ENCODE results near the gene NR3C2.

Gene NR3C2

DNA sequence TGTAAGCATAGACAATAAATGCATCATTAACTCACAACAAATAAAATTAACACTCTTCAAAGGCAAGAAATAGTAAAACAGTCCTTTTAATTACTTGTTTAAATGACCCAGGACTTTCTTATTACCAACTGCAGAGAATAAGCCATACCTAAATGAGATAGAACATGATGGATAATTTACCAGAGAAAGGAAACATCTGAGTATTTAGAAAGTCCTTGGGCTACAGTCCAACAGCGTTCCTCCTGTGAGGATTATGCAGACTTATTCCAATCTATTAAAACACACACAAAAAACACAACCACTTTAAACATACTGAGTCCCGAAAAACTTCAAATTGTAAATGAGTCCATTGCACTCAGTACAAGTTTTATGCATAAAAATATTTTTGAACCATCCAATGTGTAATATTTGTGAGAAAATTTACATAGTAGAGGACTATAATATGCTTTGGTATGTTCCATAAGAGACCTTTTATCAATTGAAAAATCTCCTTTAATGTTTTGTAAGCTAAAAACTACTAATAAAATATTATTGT is 129.2 kb downstream of the NR3C2 start:
- DNase-seq (ENCODE audit: low read depth in 2 of 2): no peak

DNA sequence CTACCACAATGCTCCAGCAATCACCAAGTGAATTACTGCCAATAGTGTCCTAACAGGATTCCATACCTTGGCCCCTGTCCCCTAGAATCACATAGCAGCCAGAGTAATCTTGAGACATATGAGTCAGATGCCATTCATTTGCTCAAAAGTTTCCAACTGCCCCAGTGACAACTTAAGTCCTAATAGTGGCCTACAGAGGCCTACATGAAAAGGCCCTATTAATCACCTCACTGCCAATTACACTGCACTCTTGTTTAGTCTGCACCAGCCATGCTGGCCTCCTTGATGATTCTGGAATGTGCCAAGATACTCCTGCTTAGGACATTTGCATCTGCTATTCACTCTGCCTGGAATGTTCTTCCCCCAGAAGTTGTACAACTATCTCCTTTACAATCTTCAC is 130.7 kb downstream of the NR3C2 start:
- no peak for DNase-seq (ENCODE audit: low read depth in 2 of 2)

DNA sequence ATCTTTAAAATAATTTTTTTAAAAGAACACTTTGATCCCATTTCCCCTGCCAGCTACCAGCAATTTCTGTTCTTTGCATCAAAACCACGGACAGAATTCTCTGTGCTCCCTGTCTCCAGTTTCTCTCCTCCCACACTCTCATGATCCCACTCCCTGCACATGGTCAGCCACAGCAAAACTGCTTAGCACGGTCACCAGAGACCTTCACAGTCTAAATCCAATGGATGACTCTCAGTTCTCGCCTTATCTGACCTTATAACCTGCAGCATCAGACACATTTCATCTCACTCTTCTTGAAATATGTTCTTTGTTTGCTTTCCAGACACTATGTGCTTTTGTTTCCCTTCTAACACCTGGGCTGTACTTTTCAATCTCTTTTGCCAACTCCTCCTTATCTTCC is 131.5 kb downstream of the NR3C2 start:
- no peak for DNase-seq (ENCODE audit: low read depth in 2 of 2)

DNA sequence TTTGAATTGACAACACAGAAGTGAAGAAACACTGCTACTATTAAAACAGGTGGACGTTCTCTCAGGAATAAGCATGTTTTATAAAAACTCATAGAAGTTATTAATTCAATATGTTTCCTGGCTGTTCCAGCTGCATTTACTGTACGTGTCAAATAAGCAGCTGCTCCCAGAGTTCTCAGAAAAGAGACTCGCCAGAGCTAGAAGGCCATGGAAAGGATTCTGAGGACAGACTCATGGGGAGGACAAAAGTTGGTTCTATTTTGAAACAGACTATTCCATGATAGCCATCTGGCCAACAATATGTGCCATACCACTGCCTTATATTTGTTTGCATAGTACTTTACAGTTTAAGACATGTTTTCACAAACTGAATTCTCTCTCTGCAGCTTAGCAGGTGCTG is 136.5 kb downstream of the NR3C2 start:
- no peak for DNase-seq (ENCODE audit: low read depth in 2 of 2)

DNA sequence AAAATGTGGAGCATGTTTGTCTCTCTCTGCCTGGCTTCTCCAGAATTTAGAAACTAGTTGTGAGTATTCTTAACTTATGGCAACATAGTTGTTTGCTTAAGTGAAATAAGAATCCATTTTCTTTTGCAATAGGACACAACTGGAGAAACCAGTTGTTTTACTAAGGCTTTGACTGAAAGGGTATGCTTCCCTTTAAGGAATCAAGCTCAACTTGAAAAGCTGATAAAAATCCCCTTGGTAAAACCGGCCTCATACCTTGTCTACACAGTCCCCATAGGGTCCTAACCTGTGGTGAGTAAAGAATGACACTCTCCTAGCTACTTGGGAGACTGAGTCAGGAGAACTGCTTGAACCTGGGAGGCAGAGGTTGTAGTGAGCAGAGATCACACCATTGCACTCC is 139.8 kb downstream of the NR3C2 start:
- no peak for DNase-seq (ENCODE audit: low read depth in 2 of 2)

DNA sequence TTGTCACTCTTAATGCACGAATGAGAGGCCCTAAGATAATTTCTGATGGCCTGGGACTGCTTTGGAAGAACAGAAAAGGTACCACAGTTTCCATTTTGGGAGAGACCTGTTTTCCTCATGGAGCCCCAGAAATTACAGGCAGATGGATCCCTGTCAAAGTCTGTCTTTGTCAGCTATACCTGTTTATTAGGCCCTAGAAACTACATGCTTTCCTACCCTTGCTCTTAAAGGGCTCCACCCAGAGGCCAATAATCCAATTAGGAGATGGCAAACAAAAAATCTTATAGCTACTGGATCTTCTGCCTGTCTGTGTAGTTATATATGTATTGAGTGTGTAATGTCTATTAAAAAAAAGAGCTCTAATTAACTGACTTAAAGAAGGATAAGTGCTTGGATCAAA is 141.3 kb downstream of the NR3C2 start:
- DNase-seq (ENCODE audit: low read depth in 2 of 2): no peak

DNA sequence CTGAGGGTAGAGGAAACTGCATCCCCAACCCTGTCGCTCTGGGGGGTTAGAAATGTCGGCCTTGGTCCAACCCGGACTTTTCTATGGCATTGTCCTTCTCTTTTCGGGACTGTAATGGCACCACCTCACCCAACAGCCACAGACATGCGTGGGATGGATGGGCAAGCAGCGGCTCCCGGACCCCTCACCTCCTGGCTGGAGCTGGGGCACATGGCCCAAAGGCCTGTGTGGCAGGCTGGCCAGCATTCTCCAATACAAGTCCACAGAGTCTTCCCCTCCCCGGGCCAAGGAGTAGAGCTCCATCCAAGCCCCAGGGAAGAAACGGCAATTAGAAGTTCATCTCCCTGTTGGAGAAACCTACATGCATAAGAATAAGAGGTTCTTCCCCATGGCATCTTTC is 142.9 kb downstream of the NR3C2 start:
- DNase-seq (ENCODE audit: low read depth in 2 of 2): no peak

DNA sequence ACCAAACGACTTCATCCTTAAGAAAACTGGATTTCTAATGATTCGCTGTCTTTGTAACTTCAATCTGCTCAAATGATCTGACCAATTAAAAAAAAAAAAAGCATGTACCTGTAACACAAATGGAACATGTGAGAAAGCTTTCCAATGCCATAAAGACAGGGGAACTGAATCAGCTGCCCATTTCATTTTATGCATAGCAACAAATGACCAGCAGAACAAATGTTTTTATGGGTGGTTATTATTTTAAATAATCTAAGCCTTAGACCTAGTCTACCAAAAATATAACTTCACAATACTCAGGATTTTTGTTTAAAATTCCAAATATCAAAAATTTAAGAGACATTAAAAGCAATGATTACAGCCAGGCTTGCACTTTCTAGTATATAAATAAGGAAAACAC is 145.7 kb downstream of the NR3C2 start:
- no peak for DNase-seq (ENCODE audit: low read depth in 2 of 2)

DNA sequence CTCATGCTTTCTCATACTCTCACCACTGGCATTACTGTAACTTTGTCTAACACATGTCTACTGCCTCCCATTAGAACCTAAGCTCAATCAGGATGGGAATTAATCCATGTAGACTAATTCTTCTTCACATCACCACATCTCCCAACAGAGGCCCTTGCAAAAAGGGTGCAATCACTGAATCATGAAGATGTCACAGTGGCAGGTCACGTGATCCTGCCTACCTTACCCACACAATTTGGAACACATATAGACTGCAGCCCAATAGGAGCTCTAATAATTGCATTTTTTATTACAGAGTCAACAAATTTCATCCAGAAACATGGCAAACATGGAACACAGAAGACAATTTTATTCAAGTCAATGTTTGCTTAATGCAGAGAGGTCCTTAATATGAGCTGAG is 146.6 kb downstream of the NR3C2 start:
- no peak for DNase-seq (ENCODE audit: low read depth in 2 of 2)

DNA sequence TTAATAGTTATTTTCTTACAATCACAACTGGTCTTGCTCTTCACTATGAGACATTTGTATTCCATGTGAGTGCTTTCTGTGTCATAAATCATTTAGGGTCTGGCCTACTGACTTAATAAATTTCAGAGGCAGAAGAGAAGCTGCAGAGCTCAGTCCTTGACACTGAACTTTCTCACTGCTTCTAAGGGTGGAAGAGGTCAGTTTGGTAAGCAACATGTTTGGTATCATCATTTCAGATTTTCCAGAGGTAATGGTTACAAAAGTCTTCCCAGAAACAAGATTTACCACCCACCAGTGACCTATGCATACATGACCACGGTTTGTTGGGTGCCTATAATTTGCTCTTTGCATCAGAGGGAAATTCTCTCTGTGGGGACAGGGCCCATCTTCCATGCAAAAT is 148.6 kb downstream of the NR3C2 start:
- no peak for DNase-seq (ENCODE audit: low read depth in 2 of 2)

DNA sequence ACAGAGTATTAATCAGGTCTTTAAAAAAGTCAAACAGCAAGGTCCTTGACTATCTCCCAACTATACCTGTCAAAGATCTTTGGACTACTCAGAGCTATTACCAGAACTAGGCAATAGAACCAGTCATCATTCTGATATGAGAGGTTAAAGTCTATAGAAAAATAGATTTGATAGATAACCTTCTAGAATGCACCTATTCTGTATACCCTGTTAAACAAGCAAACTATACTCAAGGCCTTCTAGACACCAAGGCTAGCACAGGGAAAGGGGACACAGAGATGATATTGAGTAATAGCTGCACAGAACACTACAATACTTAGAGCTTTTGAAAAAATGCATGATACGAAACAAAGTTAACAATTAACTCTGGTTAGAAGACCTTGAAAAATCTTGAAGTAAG is 149.5 kb downstream of the NR3C2 start:
- no peak for DNase-seq (ENCODE audit: low read depth in 2 of 2)

DNA sequence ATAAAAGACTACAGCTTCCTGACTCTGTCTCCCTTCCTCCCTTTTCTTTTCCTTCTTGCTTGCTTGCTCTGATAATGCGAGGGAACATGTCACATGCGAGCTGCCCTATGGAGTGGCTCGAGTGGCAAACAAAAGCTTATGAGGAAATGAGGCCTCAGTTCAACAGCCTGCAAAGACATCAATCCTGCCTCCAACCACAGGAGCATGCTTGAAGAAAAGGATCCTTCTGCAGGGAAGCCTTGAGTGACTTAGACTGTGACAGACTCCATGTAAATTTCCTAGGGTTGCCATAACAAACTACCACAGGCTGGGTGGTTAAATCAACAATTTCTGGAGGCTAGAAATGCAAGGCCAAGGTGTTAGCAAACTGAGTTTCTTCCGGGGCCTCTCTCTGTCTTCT is 152.5 kb downstream of the NR3C2 start:
- no peak for DNase-seq (ENCODE audit: low read depth in 2 of 2)

DNA sequence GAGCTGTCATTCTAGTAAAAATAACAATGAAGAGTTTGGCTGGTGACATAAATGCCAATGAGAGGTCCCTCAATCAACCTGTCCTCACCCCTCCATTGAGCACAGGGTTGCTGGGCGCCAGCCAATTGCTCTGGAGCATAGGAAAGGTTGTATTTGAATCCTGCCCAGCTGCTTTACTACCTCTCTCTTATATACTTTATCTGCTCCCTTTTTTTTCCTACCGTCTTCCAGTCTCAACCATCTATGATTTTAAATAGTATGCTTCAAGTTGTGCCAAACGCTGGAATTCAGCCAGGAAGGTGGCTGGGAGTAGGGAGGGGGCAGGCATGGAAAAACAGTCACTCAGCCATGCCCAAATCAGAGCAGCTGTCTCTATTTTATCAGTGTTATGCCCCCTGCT is 153.8 kb downstream of the NR3C2 start:
- no peak for DNase-seq (ENCODE audit: low read depth in 2 of 2)

DNA sequence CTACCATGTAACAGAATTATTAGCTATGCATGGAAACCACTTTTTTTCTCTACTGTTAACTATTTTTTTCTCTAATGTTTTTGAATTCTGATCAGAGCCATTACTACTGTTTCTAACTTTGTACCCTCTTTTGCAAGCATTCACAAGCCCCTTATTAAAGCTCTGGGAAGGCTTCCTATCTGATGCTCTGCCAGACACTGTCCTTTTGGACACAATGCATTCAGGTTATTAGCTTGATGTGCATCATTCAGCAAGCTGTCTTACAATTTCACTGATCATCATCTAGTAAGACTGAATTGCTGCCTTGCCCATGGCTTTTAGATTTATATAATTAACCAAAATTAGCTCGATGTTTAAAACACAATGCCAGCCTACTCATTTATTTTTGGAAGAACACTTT is 155.1 kb downstream of the NR3C2 start:
- no peak for DNase-seq (ENCODE audit: low read depth in 2 of 2)

DNA sequence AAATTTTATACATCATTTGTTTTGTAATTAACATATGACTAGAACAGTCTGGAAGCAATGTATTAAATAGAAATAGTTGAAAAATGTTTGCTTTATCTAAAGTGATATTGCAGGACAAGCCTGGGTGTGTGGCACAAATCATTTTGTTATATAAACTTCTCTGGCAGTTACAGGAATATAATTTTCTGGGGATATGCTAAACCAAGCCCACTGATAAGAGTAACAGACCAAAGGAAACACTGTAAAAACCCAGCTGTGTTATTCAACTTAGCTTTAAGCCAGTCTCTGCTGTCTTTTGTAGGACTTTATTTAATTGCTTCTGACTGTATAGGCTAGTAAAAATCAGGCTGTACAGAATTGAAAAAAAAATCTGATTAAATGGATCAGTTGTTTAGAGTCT is 156.2 kb downstream of the NR3C2 start:
- no peak for DNase-seq (ENCODE audit: low read depth in 2 of 2)

DNA sequence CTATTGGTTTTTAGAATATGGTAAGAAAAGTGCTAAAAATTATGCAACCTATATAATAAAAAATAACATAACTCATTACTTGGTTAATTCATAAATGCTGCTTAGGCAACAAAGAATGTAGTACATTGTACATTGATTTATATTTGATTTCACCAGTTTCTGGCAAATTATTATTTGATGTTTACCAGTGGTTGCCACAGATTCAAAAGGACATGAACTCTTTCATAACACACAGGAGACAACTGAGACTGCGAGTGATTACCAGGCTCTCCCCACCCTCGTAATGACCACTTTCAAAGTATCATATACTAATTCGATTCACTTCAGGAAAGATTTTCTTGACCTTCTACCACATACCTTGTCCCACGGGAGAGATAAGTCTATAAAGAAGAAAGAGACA is 158.5 kb downstream of the NR3C2 start:
- no peak for DNase-seq (ENCODE audit: low read depth in 2 of 2)

DNA sequence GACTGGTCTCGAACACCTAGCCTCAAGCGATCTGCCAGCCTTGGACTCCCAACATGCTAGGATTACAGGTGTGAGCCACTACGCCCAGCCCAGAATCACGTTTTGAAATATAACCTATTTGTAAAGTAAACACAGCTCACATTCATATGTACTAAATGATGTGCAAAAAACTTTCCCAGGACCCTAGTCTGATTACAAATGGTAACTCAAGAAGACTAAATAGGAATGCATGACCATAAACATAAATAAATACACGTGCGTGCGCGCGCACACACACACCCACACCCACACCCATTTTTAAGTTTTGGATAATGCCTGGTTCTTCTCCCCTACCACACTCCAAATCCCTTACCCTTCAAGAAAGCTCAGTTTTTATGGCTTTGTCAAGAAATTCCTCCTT is 163.9 kb downstream of the NR3C2 start:
- no peak for DNase-seq (ENCODE audit: low read depth in 2 of 2)

DNA sequence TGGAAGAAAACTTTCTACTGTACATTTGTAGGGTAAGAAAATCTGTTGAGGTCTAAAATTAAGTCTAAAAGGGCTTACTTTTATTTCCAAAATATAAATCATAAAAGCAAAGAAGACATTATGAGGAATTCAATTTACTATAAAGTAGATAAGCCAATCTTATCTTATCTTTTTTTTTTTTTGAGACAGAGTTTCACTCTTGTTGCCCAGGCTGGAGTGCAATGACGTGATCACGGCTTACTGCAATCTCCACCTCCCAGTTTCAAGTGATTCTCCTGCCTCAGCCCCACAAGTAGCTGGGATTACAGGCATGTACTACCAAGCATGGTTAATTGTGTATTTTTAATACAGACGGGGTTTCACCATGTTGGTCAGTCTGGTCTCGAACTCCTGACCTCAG is 166.9 kb downstream of the NR3C2 start:
- no peak for DNase-seq (ENCODE audit: low read depth in 2 of 2)

DNA sequence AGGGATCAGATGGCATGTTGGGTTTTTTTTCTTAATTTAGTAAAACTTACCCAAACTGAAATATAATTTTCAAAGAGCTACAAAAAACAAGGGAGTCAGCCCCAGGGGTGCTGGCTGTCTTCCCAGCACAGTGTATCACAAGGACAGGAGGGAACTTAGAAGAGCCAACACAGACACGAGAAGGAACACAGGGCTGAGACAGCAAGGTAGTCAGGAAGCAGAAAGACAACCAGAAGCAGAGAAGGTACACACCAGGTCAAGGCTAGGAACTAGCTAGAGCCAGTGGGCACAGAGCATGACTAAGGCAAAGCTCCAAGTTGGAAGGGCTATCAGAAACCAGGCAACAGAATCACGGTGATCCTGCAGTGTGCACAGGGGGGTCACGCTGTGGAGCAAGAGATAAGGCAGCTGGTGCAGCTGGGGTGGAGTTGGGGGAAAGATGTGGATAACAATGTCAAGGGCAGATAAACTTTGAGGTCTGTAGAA is 168.7 kb downstream of the NR3C2 start:
- DNase-seq (ENCODE audit: low read depth in 2 of 2): no peak

DNA sequence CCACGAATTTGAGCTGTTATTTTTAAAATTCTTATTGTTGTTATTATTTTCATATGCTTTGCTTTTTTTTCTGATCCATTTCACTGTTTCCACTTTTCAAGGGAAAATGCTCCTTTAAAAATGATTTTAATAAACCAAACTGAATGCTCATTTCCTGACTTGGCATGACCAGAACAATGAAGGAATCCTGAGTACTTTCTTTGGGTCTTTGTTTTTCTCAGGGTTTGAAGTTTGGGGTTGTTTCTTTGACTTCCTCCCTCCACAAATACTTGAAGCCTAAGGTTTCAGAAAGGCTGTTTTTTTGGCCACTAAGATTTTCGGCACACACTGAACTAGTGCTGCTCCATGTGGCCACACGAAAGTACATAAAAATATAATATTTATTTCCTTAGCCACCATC is 171.0 kb downstream of the NR3C2 start:
- DNase-seq (ENCODE audit: low read depth in 2 of 2): no peak

DNA sequence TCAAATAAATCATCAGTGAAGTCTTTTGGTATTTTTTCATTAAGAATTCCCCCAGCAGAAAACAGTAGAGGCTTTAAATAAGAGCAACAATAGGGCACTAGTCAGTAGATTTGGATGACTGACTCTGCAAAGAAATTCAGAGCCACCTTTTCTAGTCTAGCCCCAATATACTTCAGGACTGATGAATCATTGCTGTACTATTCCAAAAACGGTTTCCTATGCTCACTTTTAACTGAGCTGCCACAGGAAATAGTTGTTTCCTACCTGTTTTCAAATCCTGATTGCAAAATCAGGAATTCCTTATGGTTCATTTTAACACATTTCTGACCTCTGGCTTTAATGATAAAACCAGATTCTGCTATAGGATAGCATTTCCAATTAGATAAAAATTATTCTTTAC is 171.6 kb downstream of the NR3C2 start:
- DNase-seq (ENCODE audit: low read depth in 2 of 2): no peak

DNA sequence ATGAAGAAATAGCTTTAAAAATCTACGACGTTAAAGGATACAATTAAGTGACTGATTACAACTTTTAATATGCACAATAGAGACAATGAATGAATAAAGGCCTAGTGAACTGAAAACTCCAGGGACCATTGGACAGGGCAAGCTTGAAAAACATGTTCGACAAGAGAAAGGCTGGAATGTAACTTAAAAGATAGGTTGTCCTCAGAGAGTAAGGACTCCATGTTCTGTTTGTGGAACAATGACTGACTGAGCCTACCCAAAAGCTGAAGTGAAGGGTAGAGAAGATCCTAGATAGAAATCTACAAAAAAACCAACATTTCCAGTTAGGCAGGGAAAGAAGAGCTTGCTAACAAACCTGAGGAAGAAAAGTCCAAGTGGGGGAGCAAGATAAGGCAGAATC is 173.4 kb downstream of the NR3C2 start:
- no peak for DNase-seq (ENCODE audit: low read depth in 2 of 2)

DNA sequence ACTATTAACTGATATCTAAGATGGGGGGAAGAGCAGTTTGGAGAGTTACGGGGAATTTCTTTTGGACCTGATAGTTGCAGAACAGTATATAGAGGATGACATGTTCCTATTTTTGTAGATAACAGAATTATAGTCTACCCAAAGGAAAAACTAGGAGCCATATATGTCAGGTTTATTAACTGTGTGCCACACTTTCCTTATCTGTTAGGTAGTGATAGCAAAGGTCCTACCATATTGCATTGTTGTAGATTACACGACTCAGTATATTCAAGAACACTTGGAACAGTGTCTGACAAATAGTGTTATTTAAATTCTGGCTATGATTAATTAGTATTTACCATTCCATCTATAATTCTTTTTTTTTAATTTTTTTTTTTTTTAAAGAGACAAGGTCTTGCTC is 175.3 kb downstream of the NR3C2 start:
- no peak for DNase-seq (ENCODE audit: low read depth in 2 of 2)

DNA sequence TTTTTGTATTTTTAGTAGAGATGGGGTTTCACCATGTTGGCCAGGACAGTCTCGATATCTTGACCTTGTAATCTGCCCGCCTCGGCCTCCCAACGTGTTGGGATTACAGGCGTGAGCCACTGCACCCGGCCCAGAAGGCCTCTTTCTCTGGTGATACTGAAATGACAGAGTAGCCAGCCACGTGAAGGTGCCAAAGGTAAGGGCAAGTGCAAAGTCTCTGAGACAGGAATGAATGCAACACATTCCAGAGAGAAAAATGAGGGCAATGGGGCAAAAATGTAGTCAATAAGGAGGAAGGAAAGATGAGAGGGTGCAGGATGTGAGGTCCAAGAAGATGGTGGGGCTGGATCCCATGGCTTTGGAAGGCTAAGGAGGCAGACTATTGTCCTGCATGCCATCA is 176.0 kb downstream of the NR3C2 start:
- no peak for DNase-seq (ENCODE audit: low read depth in 2 of 2)

DNA sequence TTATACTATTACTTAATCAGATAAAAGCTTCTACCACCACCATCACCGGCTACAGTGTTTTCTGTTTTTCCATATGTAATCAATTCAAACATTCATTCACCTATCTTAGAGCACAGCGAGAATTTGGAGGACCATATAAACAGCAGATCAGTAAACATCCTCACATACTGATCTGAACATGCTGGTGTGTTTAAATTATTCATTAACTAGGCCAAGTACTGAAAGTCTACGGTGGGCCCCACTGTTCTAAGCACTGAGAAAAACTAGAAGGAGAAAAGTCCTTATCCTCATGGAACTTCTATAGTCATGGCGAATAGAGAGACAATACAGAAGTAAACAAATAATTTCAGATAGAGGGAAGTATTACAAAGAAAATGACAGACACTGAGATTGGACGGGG is 176.6 kb downstream of the NR3C2 start:
- no peak for DNase-seq (ENCODE audit: low read depth in 2 of 2)

Measured in stimulated activated CD8-positive, alpha-beta memory T cell treated with anti-CD3 and anti-CD28 coated beads, Interleukin-2, amount 100 ng/mL, for 48 hours (primary cell).